Neural cell (in vitro differentiated cells): ENCODE measurements around the gene RSRC1. TPM values are rescaled to one million over a fixed set of nuclear protein-coding genes. Genes with fewer than 3 reads are reported as not detected.

Experiments
- H2AFZ ChIP-seq: fragments of 200-600, 300-800 bp; sonication (generic), shearing (Covaris generic); 2 replicates; pipeline ENCODE4 v1.6.0; 2014; ENCODE audit warnings: low read depth, mild to moderate bottlenecking, antibody characterized with exemption, low read length, moderate library complexity
- H3F3A ChIP-seq: fragments of 200-600 bp; shearing (Covaris generic); 2 replicates; pipeline ENCODE4 v1.6.1; 2016; ENCODE audit warnings: mild to moderate bottlenecking, moderate library complexity, mixed read lengths, antibody characterized with exemption, low read length; ENCODE audit not compliant: insufficient read depth, poor library complexity, severe bottlenecking
- H3K27ac ChIP-seq: fragments of 200-600, 300-800 bp; sonication (generic), shearing (Covaris generic); 2 replicates; pipeline ENCODE4 v1.5.1; 2014; ENCODE audit warnings: mild to moderate bottlenecking, low read length, moderate library complexity
- H3K27me3 ChIP-seq: fragments of 300-800, 200-600 bp; sonication (generic), shearing (Covaris generic); 2 replicates; pipeline ENCODE4 v1.6.0; 2014; ENCODE audit warnings: mild to moderate bottlenecking, low read depth, low read length, moderate library complexity; ENCODE audit not compliant: insufficient read depth
- H3K36me3 ChIP-seq: fragments of 300-800, 200-600 bp; sonication (generic), shearing (Covaris generic); 2 replicates; pipeline ENCODE4 v1.5.1; 2014; ENCODE audit warnings: mild to moderate bottlenecking, antibody characterized with exemption, low read length, moderate library complexity; ENCODE audit not compliant: insufficient read depth
- H3K4me2 ChIP-seq: fragments of 300-800, 200-600 bp; sonication (generic), shearing (Covaris generic); 2 replicates; pipeline ENCODE4 v1.6.0; 2014; ENCODE audit warnings: mild to moderate bottlenecking, low read length
- H3K4me3 ChIP-seq: fragments of 300-800, 200-600 bp; sonication (generic), shearing (Covaris generic); 2 replicates; pipeline ENCODE4 v1.5.1; 2014; ENCODE audit warnings: mild to moderate bottlenecking, low read length, moderate library complexity
- H3K79me2 ChIP-seq: fragments of 200-600 bp; shearing (Covaris generic); replicated peaks from 2 replicates; pipeline ENCODE4 v1.6.0; 2014; ENCODE audit warnings: mild to moderate bottlenecking, low read length, moderate library complexity; ENCODE audit not compliant: insufficient read depth
- H3K9ac ChIP-seq: fragments of 300-800, 200-600 bp; sonication (generic), shearing (Covaris generic); 2 replicates; pipeline ENCODE4 v1.6.1; 2016; ENCODE audit warnings: mild to moderate bottlenecking, low read length, mixed read lengths
- H3K9me2 ChIP-seq: fragments of 200-600 bp; shearing (Covaris generic); 2 replicates; pipeline ENCODE4 v1.6.1; 2016; ENCODE audit warnings: mild to moderate bottlenecking, low read length, mixed read lengths; ENCODE audit not compliant: insufficient read depth
- H3K9me3 ChIP-seq: fragments of 200-600, 300-800 bp; sonication (generic), shearing (Covaris generic); 2 replicates; pipeline ENCODE4 v1.6.1; 2016; ENCODE audit warnings: mild to moderate bottlenecking, mixed run types, low read length, moderate library complexity, mixed read lengths
- H4K20me1 ChIP-seq: fragments of 200-600 bp; shearing (Covaris generic); 2 replicates; pipeline ENCODE4 v1.6.1; 2016; ENCODE audit warnings: mild to moderate bottlenecking, mixed run types; ENCODE audit not compliant: insufficient read depth
- EP300 ChIP-seq: fragments of 450-650 bp; conservative IDR thresholded peaks from 2 replicates; pipeline ENCODE4 v1.6.1; 2014; ENCODE audit warnings: antibody characterized with exemption, mild to moderate bottlenecking, moderate library complexity; ENCODE audit not compliant: poor library complexity, severe bottlenecking
- EZH2 ChIP-seq: fragments of 200-600, 300-800 bp; shearing (Covaris generic), sonication (generic); IDR thresholded peaks from 2 replicates; pipeline ENCODE4 v1.6.1; 2014; ENCODE audit warnings: antibody characterized with exemption, low read length, borderline replicate concordance, mild to moderate bottlenecking; ENCODE audit not compliant: insufficient read depth, poor library complexity, severe bottlenecking
- MXI1 ChIP-seq: fragments of 450-650 bp; conservative IDR thresholded peaks from 2 replicates; pipeline ENCODE4 v1.6.1; 2014; ENCODE audit warnings: antibody characterized with exemption, mild to moderate bottlenecking; ENCODE audit not compliant: poor library complexity, severe bottlenecking
- POLR2AphosphoS5 ChIP-seq: IDR thresholded peaks from 2 replicates; pipeline ENCODE4 v1.6.1; 2012
- RAD21 ChIP-seq: fragments of 450-650 bp; conservative IDR thresholded peaks from 2 replicates; pipeline ENCODE4 v1.6.1; 2014; ENCODE audit warnings: antibody characterized with exemption, mild to moderate bottlenecking, moderate library complexity
- REST ChIP-seq: IDR thresholded peaks from 2 replicates; pipeline ENCODE4 v1.6.1; 2012; ENCODE audit warnings: borderline replicate concordance
- SMC3 ChIP-seq: fragments of 450-650 bp; conservative IDR thresholded peaks from 2 replicates; pipeline ENCODE4 v1.6.1; 2014; ENCODE audit warnings: antibody characterized with exemption, mild to moderate bottlenecking, moderate library complexity; ENCODE audit not compliant: poor library complexity
- TAF1 ChIP-seq: IDR thresholded peaks from 2 replicates; pipeline ENCODE4 v1.6.1; 2012; ENCODE audit warnings: low read depth
- polyA plus RNA-seq: library from polyadenylated mRNA; depleted of rRNA; stranded (reverse); fragments of >200 nt; gene quantifications from 2 replicates; pipeline ENCODE4 v1.2.3, GENCODE V29; 2014
- TF ChIP-seq, protein P1 (sequence below): fragments of 450-650 bp; IDR thresholded peaks from 2 replicates; pipeline ENCODE4 v1.5.1; 2014; ENCODE audit warnings: antibody characterized with exemption, mild to moderate bottlenecking, moderate library complexity; ENCODE audit not compliant: poor library complexity, severe bottlenecking

The RSRC1 gene
- polyA plus RNA-seq, 1 donor from 2014 or later = 28.1 TPM

DNA sequence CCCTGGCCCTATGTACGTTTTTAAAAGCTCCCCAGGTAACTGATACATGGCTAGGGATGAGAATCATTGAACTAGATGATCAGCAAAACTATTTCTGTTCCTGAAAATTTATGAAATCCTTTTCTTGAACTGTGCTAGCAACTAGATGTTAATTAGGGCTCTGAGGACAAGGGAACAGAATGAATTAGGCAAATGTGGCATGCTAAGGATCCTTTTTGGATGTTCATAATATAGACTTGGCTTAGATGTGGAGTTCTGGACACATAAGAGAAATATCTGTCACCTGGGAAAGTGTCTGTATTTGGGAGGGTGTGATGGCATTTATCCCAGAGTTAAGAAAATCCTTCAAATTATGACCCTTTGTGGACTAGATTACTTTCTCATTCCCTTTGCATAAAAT lies 71.2 kb downstream of the RSRC1 start:
- Histone ChIP-seq H3K27me3 (no peaks in the 10 kb centered on the region), H2AFZ (no peak overlapping the region), H3K36me3 (no peaks in the 10 kb centered on the region), H3K9me2 (no peaks in the 10 kb centered on the region), H3K9me3 (no peaks in the 10 kb centered on the region), H3K9ac (no peak overlapping the region), H3K4me2 (no peak overlapping the region), H3F3A (no peaks in the 10 kb centered on the region), H4K20me1 (no peaks in the 10 kb centered on the region), H3K27ac (no peak overlapping the region), H3K79me2 (no peaks in the 10 kb centered on the region), H3K4me3 (no peak overlapping the region)
- TF ChIP-seq EP300 = no peak

DNA sequence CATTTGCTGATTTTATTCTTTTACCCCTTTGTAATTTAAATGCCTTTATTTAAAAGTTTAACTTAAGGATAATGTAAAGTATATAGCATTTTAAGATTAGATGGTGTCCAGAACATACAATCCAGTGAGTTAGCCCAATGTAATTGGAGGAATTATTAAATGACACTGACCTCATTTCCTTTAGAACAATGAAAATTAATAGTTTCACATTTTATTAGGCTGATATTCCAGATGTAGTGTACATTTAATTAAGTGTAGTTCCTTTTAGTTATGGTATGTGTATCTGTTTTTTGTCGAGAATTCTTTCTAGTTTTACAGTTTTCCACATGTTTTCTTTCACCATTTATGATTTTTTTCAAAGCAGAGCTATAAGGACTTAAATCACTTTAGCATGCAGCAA lies 75.8 kb downstream of the RSRC1 start:
- H3K27ac ChIP-seq = no peak overlapping the region
- no peak overlapping the region for H3K4me3 ChIP-seq
- no peak overlapping the region for H2AFZ ChIP-seq
- H3K36me3 ChIP-seq = no peaks in the 10 kb centered on the region
- H3K9me3 ChIP-seq = no peaks in the 10 kb centered on the region
- no peaks in the 10 kb centered on the region for H4K20me1 ChIP-seq
- no peaks in the 10 kb centered on the region for H3F3A ChIP-seq
- no peaks in the 10 kb centered on the region for H3K9me2 ChIP-seq
- no peak overlapping the region for H3K9ac ChIP-seq
- TF ChIP-seq REST = no peak
- TF ChIP-seq EP300 = no peak
- no peak for TF ChIP-seq SMC3
- TF ChIP-seq POLR2AphosphoS5 = no peak
- TF ChIP-seq RAD21 = no peak
- no peak for TF ChIP-seq MXI1
- no peak for TF ChIP-seq EZH2
- TF ChIP-seq, protein P1, sequence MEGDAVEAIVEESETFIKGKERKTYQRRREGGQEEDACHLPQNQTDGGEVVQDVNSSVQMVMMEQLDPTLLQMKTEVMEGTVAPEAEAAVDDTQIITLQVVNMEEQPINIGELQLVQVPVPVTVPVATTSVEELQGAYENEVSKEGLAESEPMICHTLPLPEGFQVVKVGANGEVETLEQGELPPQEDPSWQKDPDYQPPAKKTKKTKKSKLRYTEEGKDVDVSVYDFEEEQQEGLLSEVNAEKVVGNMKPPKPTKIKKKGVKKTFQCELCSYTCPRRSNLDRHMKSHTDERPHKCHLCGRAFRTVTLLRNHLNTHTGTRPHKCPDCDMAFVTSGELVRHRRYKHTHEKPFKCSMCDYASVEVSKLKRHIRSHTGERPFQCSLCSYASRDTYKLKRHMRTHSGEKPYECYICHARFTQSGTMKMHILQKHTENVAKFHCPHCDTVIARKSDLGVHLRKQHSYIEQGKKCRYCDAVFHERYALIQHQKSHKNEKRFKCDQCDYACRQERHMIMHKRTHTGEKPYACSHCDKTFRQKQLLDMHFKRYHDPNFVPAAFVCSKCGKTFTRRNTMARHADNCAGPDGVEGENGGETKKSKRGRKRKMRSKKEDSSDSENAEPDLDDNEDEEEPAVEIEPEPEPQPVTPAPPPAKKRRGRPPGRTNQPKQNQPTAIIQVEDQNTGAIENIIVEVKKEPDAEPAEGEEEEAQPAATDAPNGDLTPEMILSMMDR = no peak
- TF ChIP-seq TAF1 = no peak
- no peaks in the 10 kb centered on the region for H3K79me2 ChIP-seq
- H3K4me2 ChIP-seq = no peak overlapping the region
- H3K27me3 ChIP-seq = no peaks in the 10 kb centered on the region

- TF ChIP-seq EP300 (no peak), REST (no peak), TAF1 (no peak), EZH2 (no peak), POLR2AphosphoS5 (no peak), RAD21 (no peak)
- TF ChIP-seq, protein P1 = no peak
- Histone ChIP-seq H2AFZ (no peak overlapping the region), H3K4me2 (no peak overlapping the region), H3K27ac (no peak overlapping the region), H3K27me3 (no peaks in the 10 kb centered on the region), H3F3A (no peaks in the 10 kb centered on the region), H3K9me3 (no peaks in the 10 kb centered on the region), H3K79me2 (no peaks in the 10 kb centered on the region), H3K9me2 (no peaks in the 10 kb centered on the region), H3K9ac (no peak overlapping the region), H3K36me3 (no peaks in the 10 kb centered on the region), H3K4me3 (no peak overlapping the region), H4K20me1 (no peaks in the 10 kb centered on the region)
Measured at GRCh38 chr3:158200955-158201354, 91.1 kb downstream of the RSRC1 start.
